ENCODE results near the gene SPOCD1. TPM values are rescaled to one million over a fixed set of nuclear protein-coding genes. Genes with fewer than 3 reads are reported as not detected.

SPOCD1 gene
- polyA plus RNA-seq, 1 of the 3 experiments (the other 2 are of a cell fraction): 10.7 TPM

DNA sequence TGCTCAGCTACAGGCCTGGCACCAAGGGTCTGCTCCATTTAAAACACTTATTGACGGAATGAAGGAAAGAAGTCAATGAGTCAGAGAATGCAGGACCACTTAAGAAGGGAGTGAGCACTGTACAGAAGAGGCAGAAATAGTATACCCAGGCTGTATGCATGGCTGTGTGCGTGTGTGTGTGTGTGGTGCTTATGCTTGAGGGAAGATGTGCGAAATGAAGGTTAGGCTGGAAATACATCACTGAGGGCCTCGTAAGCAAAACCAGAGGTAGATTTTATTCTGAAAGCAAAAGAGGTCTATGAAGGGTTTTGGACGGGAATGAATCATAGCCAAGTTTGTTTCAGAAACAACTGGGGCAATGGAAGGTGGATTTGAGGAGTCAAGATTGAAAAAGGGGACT, 42.0 kb downstream of the SPOCD1 start:
- WGBS (ENCODE audit: low lambda C conversion rate): 76% methylated on average over 5 of the region's 5 CpGs
- no peaks in the 10 kb centered on the region for H3F3A ChIP-seq (replicated peaks; ENCODE audit: insufficient read depth)
- POLR2A ChIA-PET: no interaction called here
- no peaks in the 10 kb centered on the region for H3K9me3 ChIP-seq
- no peaks in the 10 kb centered on the region for H3K36me3 ChIP-seq (replicated peaks in 1 of 2; ENCODE audit: control insufficient read depth in 1 of 2, insufficient read depth in 2 of 2, low read length in 1 of 2)
- no peak for DNase-seq
- TF ChIP-seq TCF12 (IDR thresholded peaks at IDR 0.05) (no peak), ELF1 (IDR thresholded peaks at IDR 0.05) (no peak), FOXJ3 (CRISPR knock-in tag; IDR thresholded peaks at IDR 0.05) (no peak), NFIC (IDR thresholded peaks at IDR 0.05; ENCODE audit: borderline replicate concordance) (no peak), RAD21 (IDR thresholded peaks at IDR 0.05; ENCODE audit: low read length) (no peak)
- peaks cover 0 to 67% of the 10 kb centered on the region in 2 experiments; a peak in 3 of 4 replicates for H3K4me1 ChIP-seq (ENCODE audit: control insufficient read depth in 1 of 2, insufficient read depth in 2 of 2, low read depth in 1 of 2, low read length in 1 of 2)
- no peak overlapping the region for H3K9ac ChIP-seq
- H4K20me1 ChIP-seq (ENCODE audit: insufficient read depth): no peaks in the 10 kb centered on the region
- H3K4me2 ChIP-seq: no peak overlapping the region
- CTCF ChIA-PET: interaction anchor here (8.3 kb wide), 1 partner anchor 16 kb away, joined by 63 read pairs; no protein-coding TSS in a partner anchor
- no peak overlapping the region for H2AFZ ChIP-seq (ENCODE audit: low read depth)
- H3K79me2 ChIP-seq (ENCODE audit: insufficient read depth): no peaks in the 10 kb centered on the region
- H3K27me3 ChIP-seq (ENCODE audit: insufficient read depth): no peaks in the 10 kb centered on the region
- no peaks in the 10 kb centered on the region for H3K9me2 ChIP-seq
- no peak overlapping the region for H3K4me3 ChIP-seq (ENCODE audit: low read depth in 2 of 2, low read length in 1 of 2)
- no peak overlapping the region for H3K27ac ChIP-seq (ENCODE audit: low read depth in 2 of 2, low read length in 1 of 2)

DNA sequence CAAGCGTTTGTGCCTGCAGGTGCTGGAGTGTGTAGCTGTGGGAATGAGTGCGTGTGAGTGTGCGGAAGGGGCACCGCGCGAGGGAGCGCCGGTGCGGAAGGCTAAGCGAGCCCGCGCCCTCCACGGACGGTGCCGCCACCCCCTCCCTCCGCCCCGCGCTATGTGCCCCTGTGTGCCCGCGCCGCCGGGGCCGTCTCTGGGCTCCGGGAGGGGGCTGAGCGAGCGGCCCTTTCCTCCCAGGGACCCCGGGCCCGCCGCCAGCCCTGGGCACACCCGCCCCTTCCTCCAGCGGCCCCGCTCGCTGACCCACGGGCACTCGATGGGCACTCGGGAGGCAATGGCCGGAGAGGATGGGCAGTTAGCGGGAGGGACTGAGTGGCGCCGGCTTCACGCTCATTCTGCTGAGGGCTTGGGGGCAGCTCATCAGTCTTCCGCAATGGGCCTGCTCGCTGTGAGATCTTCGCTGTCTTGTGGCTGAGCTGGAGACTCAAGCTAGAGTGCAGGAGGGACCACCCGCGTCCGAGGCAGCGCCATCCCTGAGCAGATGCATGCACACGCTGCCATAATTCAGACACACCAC, 43.1 kb downstream of the SPOCD1 start:
- ChIA-PET CTCF (interaction anchor here (8.3 kb wide), 1 partner anchor 17 kb away, joined by 63 read pairs; no protein-coding TSS in a partner anchor), POLR2A (no interaction called here)
- no peaks in the 10 kb centered on the region for H3K36me3 ChIP-seq (replicated peaks in 1 of 2; ENCODE audit: control insufficient read depth in 1 of 2, insufficient read depth in 2 of 2, low read length in 1 of 2)
- no peak overlapping the region for H3K9ac ChIP-seq
- DNase-seq: no peak
- no peaks in the 10 kb centered on the region for H3K79me2 ChIP-seq (ENCODE audit: insufficient read depth)
- H3F3A ChIP-seq (replicated peaks; ENCODE audit: insufficient read depth): no peaks in the 10 kb centered on the region
- H4K20me1 ChIP-seq (ENCODE audit: insufficient read depth): no peaks in the 10 kb centered on the region
- H3K9me3 ChIP-seq: no peaks in the 10 kb centered on the region
- H3K4me1 ChIP-seq (ENCODE audit: control insufficient read depth in 1 of 2, insufficient read depth in 2 of 2, low read depth in 1 of 2, low read length in 1 of 2): peaks cover 0 to 75% of the 10 kb centered on the region in 2 experiments; a peak in 3 of 4 replicates
- H2AFZ ChIP-seq (ENCODE audit: low read depth): no peak overlapping the region
- H3K4me2 ChIP-seq: no peak overlapping the region
- WGBS (ENCODE audit: low lambda C conversion rate): 93% methylated on average over 30 of the region's 49 CpGs
- H3K4me3 ChIP-seq (ENCODE audit: low read depth in 2 of 2, low read length in 1 of 2): no peak overlapping the region
- H3K27ac ChIP-seq (ENCODE audit: low read depth in 2 of 2, low read length in 1 of 2): no peak overlapping the region
- H3K9me2 ChIP-seq: no peaks in the 10 kb centered on the region
- H3K27me3 ChIP-seq (ENCODE audit: insufficient read depth): no peaks in the 10 kb centered on the region
- TF ChIP-seq, protein P1, sequence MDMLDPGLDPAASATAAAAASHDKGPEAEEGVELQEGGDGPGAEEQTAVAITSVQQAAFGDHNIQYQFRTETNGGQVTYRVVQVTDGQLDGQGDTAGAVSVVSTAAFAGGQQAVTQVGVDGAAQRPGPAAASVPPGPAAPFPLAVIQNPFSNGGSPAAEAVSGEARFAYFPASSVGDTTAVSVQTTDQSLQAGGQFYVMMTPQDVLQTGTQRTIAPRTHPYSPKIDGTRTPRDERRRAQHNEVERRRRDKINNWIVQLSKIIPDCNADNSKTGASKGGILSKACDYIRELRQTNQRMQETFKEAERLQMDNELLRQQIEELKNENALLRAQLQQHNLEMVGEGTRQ (IDR thresholded peaks at IDR 0.05; ENCODE audit: borderline replicate concordance, low read depth, low read length): no peak
- TF ChIP-seq, protein P2, sequence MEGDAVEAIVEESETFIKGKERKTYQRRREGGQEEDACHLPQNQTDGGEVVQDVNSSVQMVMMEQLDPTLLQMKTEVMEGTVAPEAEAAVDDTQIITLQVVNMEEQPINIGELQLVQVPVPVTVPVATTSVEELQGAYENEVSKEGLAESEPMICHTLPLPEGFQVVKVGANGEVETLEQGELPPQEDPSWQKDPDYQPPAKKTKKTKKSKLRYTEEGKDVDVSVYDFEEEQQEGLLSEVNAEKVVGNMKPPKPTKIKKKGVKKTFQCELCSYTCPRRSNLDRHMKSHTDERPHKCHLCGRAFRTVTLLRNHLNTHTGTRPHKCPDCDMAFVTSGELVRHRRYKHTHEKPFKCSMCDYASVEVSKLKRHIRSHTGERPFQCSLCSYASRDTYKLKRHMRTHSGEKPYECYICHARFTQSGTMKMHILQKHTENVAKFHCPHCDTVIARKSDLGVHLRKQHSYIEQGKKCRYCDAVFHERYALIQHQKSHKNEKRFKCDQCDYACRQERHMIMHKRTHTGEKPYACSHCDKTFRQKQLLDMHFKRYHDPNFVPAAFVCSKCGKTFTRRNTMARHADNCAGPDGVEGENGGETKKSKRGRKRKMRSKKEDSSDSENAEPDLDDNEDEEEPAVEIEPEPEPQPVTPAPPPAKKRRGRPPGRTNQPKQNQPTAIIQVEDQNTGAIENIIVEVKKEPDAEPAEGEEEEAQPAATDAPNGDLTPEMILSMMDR (IDR thresholded peaks at IDR 0.05): no peak
- no peak for TF ChIP-seq SMC3 (IDR thresholded peaks at IDR 0.05; ENCODE audit: low read depth, low read length)
- TF ChIP-seq, protein P3, sequence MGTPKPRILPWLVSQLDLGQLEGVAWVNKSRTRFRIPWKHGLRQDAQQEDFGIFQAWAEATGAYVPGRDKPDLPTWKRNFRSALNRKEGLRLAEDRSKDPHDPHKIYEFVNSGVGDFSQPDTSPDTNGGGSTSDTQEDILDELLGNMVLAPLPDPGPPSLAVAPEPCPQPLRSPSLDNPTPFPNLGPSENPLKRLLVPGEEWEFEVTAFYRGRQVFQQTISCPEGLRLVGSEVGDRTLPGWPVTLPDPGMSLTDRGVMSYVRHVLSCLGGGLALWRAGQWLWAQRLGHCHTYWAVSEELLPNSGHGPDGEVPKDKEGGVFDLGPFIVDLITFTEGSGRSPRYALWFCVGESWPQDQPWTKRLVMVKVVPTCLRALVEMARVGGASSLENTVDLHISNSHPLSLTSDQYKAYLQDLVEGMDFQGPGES (IDR thresholded peaks at IDR 0.05; ENCODE audit: low read depth, low read length): no peak
- TF ChIP-seq FOSL2 (IDR thresholded peaks at IDR 0.05; ENCODE audit: borderline replicate concordance, low read depth): no peak
- TF ChIP-seq RXRA (IDR thresholded peaks at IDR 0.05; ENCODE audit: borderline replicate concordance, low read depth): no peak
- TF ChIP-seq, protein P4, sequence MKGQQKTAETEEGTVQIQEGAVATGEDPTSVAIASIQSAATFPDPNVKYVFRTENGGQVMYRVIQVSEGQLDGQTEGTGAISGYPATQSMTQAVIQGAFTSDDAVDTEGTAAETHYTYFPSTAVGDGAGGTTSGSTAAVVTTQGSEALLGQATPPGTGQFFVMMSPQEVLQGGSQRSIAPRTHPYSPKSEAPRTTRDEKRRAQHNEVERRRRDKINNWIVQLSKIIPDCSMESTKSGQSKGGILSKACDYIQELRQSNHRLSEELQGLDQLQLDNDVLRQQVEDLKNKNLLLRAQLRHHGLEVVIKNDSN (IDR thresholded peaks at IDR 0.05; ENCODE audit: borderline replicate concordance, low read depth): no peak
- no peak for TF ChIP-seq RFX5 (IDR thresholded peaks at IDR 0.05; ENCODE audit: low read length)
- TF ChIP-seq, protein P5, sequence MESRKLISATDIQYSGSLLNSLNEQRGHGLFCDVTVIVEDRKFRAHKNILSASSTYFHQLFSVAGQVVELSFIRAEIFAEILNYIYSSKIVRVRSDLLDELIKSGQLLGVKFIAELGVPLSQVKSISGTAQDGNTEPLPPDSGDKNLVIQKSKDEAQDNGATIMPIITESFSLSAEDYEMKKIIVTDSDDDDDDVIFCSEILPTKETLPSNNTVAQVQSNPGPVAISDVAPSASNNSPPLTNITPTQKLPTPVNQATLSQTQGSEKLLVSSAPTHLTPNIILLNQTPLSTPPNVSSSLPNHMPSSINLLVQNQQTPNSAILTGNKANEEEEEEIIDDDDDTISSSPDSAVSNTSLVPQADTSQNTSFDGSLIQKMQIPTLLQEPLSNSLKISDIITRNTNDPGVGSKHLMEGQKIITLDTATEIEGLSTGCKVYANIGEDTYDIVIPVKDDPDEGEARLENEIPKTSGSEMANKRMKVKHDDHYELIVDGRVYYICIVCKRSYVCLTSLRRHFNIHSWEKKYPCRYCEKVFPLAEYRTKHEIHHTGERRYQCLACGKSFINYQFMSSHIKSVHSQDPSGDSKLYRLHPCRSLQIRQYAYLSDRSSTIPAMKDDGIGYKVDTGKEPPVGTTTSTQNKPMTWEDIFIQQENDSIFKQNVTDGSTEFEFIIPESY (IDR thresholded peaks at IDR 0.05; ENCODE audit: borderline replicate concordance, low read depth): no peak
- TF ChIP-seq, protein P6, sequence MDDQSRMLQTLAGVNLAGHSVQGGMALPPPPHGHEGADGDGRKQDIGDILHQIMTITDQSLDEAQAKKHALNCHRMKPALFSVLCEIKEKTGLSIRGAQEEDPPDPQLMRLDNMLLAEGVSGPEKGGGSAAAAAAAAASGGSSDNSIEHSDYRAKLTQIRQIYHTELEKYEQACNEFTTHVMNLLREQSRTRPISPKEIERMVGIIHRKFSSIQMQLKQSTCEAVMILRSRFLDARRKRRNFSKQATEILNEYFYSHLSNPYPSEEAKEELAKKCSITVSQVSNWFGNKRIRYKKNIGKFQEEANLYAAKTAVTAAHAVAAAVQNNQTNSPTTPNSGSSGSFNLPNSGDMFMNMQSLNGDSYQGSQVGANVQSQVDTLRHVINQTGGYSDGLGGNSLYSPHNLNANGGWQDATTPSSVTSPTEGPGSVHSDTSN (IDR thresholded peaks at IDR 0.05): no peak
- TF ChIP-seq CHD2 (IDR thresholded peaks at IDR 0.05; ENCODE audit: low read length, partially characterized antibody): no peak
- no peak for TF ChIP-seq JUND (IDR thresholded peaks at IDR 0.05)
- no peak for TF ChIP-seq YY1 (IDR thresholded peaks at IDR 0.05; ENCODE audit: low read depth)
- no peak for TF ChIP-seq TEAD4 (IDR thresholded peaks at IDR 0.05; ENCODE audit: borderline replicate concordance, insufficient read depth)
- TF ChIP-seq EP300 (IDR thresholded peaks at IDR 0.05; ENCODE audit: borderline replicate concordance in 1 of 2, low read depth in 1 of 2, low read length in 1 of 2): no peak
- TF ChIP-seq MXI1 (IDR thresholded peaks at IDR 0.05; ENCODE audit: low read depth, low read length): no peak

Measured in SK-N-SH (cell line).